H9 (cell line): ENCODE measurements around the gene GAL3ST3. TPM values are rescaled to one million over a fixed set of nuclear protein-coding genes. Genes with fewer than 3 reads are reported as not detected.

Source experiments
- DNase-seq: peaks from one replicate; pipeline ENCODE4 v3.0.0-alpha.2; 2017
- H2AFZ ChIP-seq: one replicate; pipeline ENCODE4 v1.6.1; 2013; ENCODE audit warnings: mild to moderate bottlenecking, low read length, control low read depth, moderate library complexity
- H2AK5ac ChIP-seq: 2 replicates; pipeline ENCODE4 v1.6.1; 2013; ENCODE audit warnings: low read length, control low read depth, mixed read lengths; ENCODE audit not compliant: insufficient read length
- H2BK120ac ChIP-seq: one replicate; pipeline ENCODE4 v1.6.1; 2013; ENCODE audit warnings: low read depth, mild to moderate bottlenecking, low read length, control low read depth, inconsistent platforms; ENCODE audit not compliant: poor library complexity, severe bottlenecking
- H2BK12ac ChIP-seq: 2 replicates; pipeline ENCODE4 v1.6.1; 2013; ENCODE audit warnings: low read length, control low read depth, mixed read lengths, low read depth; ENCODE audit not compliant: insufficient read length
- H2BK15ac ChIP-seq: 2 replicates; pipeline ENCODE4 v1.6.1; 2013; ENCODE audit warnings: low read depth, low read length, control low read depth
- H2BK20ac ChIP-seq: one replicate; pipeline ENCODE4 v1.6.1; 2013; ENCODE audit warnings: low read depth, mild to moderate bottlenecking, low read length, control low read depth, inconsistent platforms; ENCODE audit not compliant: poor library complexity, severe bottlenecking
- H2BK5ac ChIP-seq: 2 replicates; pipeline ENCODE4 v1.6.1; 2013; ENCODE audit warnings: low read length, control low read depth, mixed read lengths; ENCODE audit not compliant: insufficient read length
- H3K14ac ChIP-seq: 2 replicates; pipeline ENCODE4 v1.6.1; 2013; ENCODE audit warnings: low read length, control low read depth; ENCODE audit not compliant: insufficient read depth
- H3K18ac ChIP-seq: 2 replicates; pipeline ENCODE4 v1.6.1; 2013; ENCODE audit warnings: low read depth, mild to moderate bottlenecking, mixed read lengths, low read length, control low read depth; ENCODE audit not compliant: insufficient read length
- H3K23ac ChIP-seq: 2 replicates; pipeline ENCODE4 v1.6.1; 2013; ENCODE audit warnings: low read length, control low read depth, mixed read lengths, low read depth; ENCODE audit not compliant: insufficient read length
- H3K23me2 ChIP-seq: 2 replicates; pipeline ENCODE4 v1.6.1; 2013; ENCODE audit warnings: low read depth, mild to moderate bottlenecking, mixed read lengths, low read length, control low read depth; ENCODE audit not compliant: insufficient read length, poor library complexity, severe bottlenecking
- H3K27ac ChIP-seq: 2 replicates; pipeline ENCODE4 v1.5.1; 2013; ENCODE audit warnings: low read length, control low read depth, mixed read lengths, low read depth; ENCODE audit not compliant: insufficient read length
- H3K27me3 ChIP-seq: 2 replicates; pipeline ENCODE4 v1.6.1; 2013; ENCODE audit warnings: low read length, control low read depth, inconsistent platforms; ENCODE audit not compliant: insufficient read depth
- H3K4ac ChIP-seq: 2 replicates; pipeline ENCODE4 v1.6.1; 2013; ENCODE audit warnings: low read depth, mild to moderate bottlenecking, control low read depth, inconsistent platforms, low read length, moderate library complexity
- H3K4me1 ChIP-seq: 2 replicates; pipeline ENCODE4 v1.6.1; 2013; ENCODE audit warnings: low read length, control low read depth, inconsistent platforms; ENCODE audit not compliant: insufficient read depth
- H3K4me2 ChIP-seq: 2 replicates; pipeline ENCODE4 v1.6.1; 2013; ENCODE audit warnings: low read length, control low read depth, mixed read lengths; ENCODE audit not compliant: insufficient read length, insufficient read depth
- H3K56ac ChIP-seq: 2 replicates; pipeline ENCODE4 v1.6.1; 2013; ENCODE audit warnings: low read depth, mild to moderate bottlenecking, mixed read lengths, low read length, control low read depth; ENCODE audit not compliant: insufficient read length
- H3K79me1 ChIP-seq: 2 replicates; pipeline ENCODE4 v1.6.1; 2013; ENCODE audit warnings: low read depth, mild to moderate bottlenecking, moderate library complexity, low read length, control low read depth, inconsistent platforms; ENCODE audit not compliant: insufficient read depth, poor library complexity, severe bottlenecking
- H3K79me2 ChIP-seq: 2 replicates; pipeline ENCODE4 v1.6.1; 2013; ENCODE audit warnings: low read length, control low read depth, inconsistent platforms; ENCODE audit not compliant: insufficient read depth
- H3K9ac ChIP-seq: 2 replicates; pipeline ENCODE4 v1.6.1; 2013; ENCODE audit warnings: low read length, control low read depth, mixed read lengths; ENCODE audit not compliant: insufficient read length; ENCODE audit errors: extremely low read depth
- H3K9me3 ChIP-seq: one replicate; pipeline ENCODE4 v1.6.1; 2013; ENCODE audit warnings: low read depth, low read length, inconsistent platforms; ENCODE audit not compliant: control insufficient read depth
- H3T11ph ChIP-seq: one replicate; pipeline ENCODE4 v1.6.1; 2013; ENCODE audit warnings: mild to moderate bottlenecking, low read length, control low read depth, inconsistent platforms
- H4K20me1 ChIP-seq: one replicate; pipeline ENCODE4 v1.6.1; 2013; ENCODE audit not compliant: control insufficient read depth, insufficient read length, insufficient read depth
- H4K5ac ChIP-seq: 2 replicates; pipeline ENCODE4 v1.6.1; 2013; ENCODE audit warnings: low read depth, mild to moderate bottlenecking, mixed read lengths, low read length, control low read depth; ENCODE audit not compliant: insufficient read length
- H4K8ac ChIP-seq: replicated peaks from 2 replicates; pipeline ENCODE4 v1.6.1; 2013; ENCODE audit warnings: low read length, control low read depth, mixed read lengths, low read depth; ENCODE audit not compliant: insufficient read length
- H4K91ac ChIP-seq: 2 replicates; pipeline ENCODE4 v1.6.1; 2013; ENCODE audit warnings: low read depth, mild to moderate bottlenecking, moderate library complexity, mixed read lengths, low read length, control low read depth; ENCODE audit not compliant: insufficient read length
- H3K27ac Mint-ChIP-seq, 3 experiments: 2 replicates in 2 of 3; 3 replicates in 1 of 3; pipeline ENCODE4 v1.8.0; 2020 to 2021; ENCODE audit warnings: mixed read lengths in 3 of 3, mild to moderate bottlenecking in 1 of 3, moderate library complexity in 1 of 3
- H3K27me3 Mint-ChIP-seq: 2 replicates; pipeline ENCODE4 v1.8.0; 2021; ENCODE audit warnings: low read depth, mild to moderate bottlenecking, moderate library complexity, mixed read lengths
- H3K36me3 Mint-ChIP-seq, 3 experiments: 2 replicates in 2 of 3; 3 replicates in 1 of 3; pipeline ENCODE4 v1.8.0; 2020 to 2021; ENCODE audit warnings: low read depth in 3 of 3, mixed read lengths in 3 of 3; ENCODE audit not compliant: insufficient read depth in 1 of 3
- H3K4me1 Mint-ChIP-seq, 2 experiments: 2 replicates each; pipeline ENCODE4 v1.8.0; 2020; ENCODE audit warnings: mixed read lengths in 2 of 2
- H3K4me3 Mint-ChIP-seq, 2 experiments: 2 replicates in 1 of 2; 3 replicates in 1 of 2; pipeline ENCODE4 v1.8.0; 2020 to 2021; ENCODE audit warnings: mild to moderate bottlenecking in 2 of 2, mixed read lengths in 2 of 2, moderate library complexity in 1 of 2
- H3K9me3 Mint-ChIP-seq, 2 experiments: 2 replicates in 1 of 2; 3 replicates in 1 of 2; pipeline ENCODE4 v1.8.0; 2020; ENCODE audit warnings: mild to moderate bottlenecking in 2 of 2, mixed read lengths in 2 of 2, moderate library complexity in 1 of 2
- CTCF ChIP-seq: fragments of 200-600 bp; sonication (generic); conservative IDR thresholded peaks from 3 replicates; pipeline ENCODE4 v1.8.0; 2021; ENCODE audit warnings: antibody characterized with exemption, mild to moderate bottlenecking
- WGBS: extraction: QIAGEN DNeasy Blood & Tissue Kit; methylation state at CpG from one replicate; pipeline ENCODE4 v1.1.7; 2013; ENCODE audit warnings: missing lambda C conversion rate, low lambda C conversion rate, mixed read lengths; ENCODE audit not compliant: insufficient read length; ENCODE audit errors: extremely low coverage; 5-methylcytosine and 5-hydroxymethylcytosine counted together
- total RNA-seq: library from RNA; stranded (reverse); gene quantifications from 2 replicates; pipeline ENCODE4 v1.2.1, GENCODE V29; 2021

Gene GAL3ST3
- total RNA-seq, 1 experiment from 2014 or later: 17.2 TPM

GRCh38 chr11:66070604-66071380 lies 21.8 kb upstream of the GAL3ST3 start:
- H3K18ac ChIP-seq: no peak overlapping the region
- peak overlapping the region; percentile 45 for H3K4me2 ChIP-seq
- H4K5ac ChIP-seq: no peak overlapping the region
- no peaks in the 10 kb centered on the region for H3K9me3 ChIP-seq
- peaks cover 21 to 32% of the 10 kb centered on the region in 2 experiments for H3K4me1 Mint-ChIP-seq
- no peaks in the 10 kb centered on the region for H3K27me3 Mint-ChIP-seq
- H2BK20ac ChIP-seq: no peak overlapping the region
- H3K23me2 ChIP-seq: peaks cover 4% of the 10 kb centered on the region
- peaks cover 28 to 56% (median 42%) of the 10 kb centered on the region in 3 experiments for H3K36me3 Mint-ChIP-seq
- no peak overlapping the region for H4K91ac ChIP-seq
- H2AK5ac ChIP-seq: no peak overlapping the region
- H3K79me1 ChIP-seq: no peaks in the 10 kb centered on the region
- H3K4me3 Mint-ChIP-seq: peak overlapping the region; percentile 83 to 91
- H3K56ac ChIP-seq: no peak overlapping the region
- no peak overlapping the region for H2BK5ac ChIP-seq
- TF ChIP-seq CTCF: no peak
- no peak overlapping the region for H2BK15ac ChIP-seq
- no peak overlapping the region for H2AFZ ChIP-seq
- H3K79me2 ChIP-seq: peaks cover 2% of the 10 kb centered on the region; the same call in 1 of the 2 replicates
- H3T11ph ChIP-seq: no peak overlapping the region
- H3K4ac ChIP-seq: no peak overlapping the region
- no peaks in the 10 kb centered on the region for H3K27me3 ChIP-seq
- WGBS: no CpG with 5 or more reads among the region's 60 CpGs
- H3K9ac ChIP-seq: no peak overlapping the region
- no peak overlapping the region for H2BK12ac ChIP-seq
- no peak overlapping the region for H2BK120ac ChIP-seq
- no peak overlapping the region for H4K8ac ChIP-seq
- DNase-seq: peak; percentile 44
- H3K27ac Mint-ChIP-seq: no peak overlapping the region
- no peak overlapping the region for H3K23ac ChIP-seq
- no peaks in the 10 kb centered on the region for H3K4me1 ChIP-seq
- H3K9me3 Mint-ChIP-seq: no peaks in the 10 kb centered on the region; a peak in 1 of 5 replicates
- H4K20me1 ChIP-seq: no peaks in the 10 kb centered on the region
- no peak overlapping the region for H3K27ac ChIP-seq
- no peak overlapping the region for H3K14ac ChIP-seq
